ENCODE data around the gene PCDHAC2.

The PCDHAC2 gene

GRCh38 chr5:140966293-140967225 is at the start of gene PCDHAC2:
Gene PCDHAC2 (plus strand): TSS chr5:140966476. CDS start chr5:140966767, 291 bp downstream.
- H3K36me3 ChIP-seq (ENCODE audit: control insufficient read depth in 5 of 5, insufficient read depth in 5 of 5, low read length in 5 of 5) = no peaks in the 10 kb centered on the region
- peaks cover 8 to 22% (median 15%) of the 10 kb centered on the region in 5 donors for H3K27me3 ChIP-seq (ENCODE audit: control insufficient read depth in 5 of 5, insufficient read depth in 4 of 5, low read length in 5 of 5)
- H3K4me1 ChIP-seq (ENCODE audit: control insufficient read depth in 5 of 5, insufficient read depth in 5 of 5, low read length in 5 of 5) = peaks cover 3 to 19% (median 18%) of the 10 kb centered on the region in 5 donors
- H3K27ac ChIP-seq (ENCODE audit: low read depth, low read length) = no peak within 1 kb of the TSS
- peak within 1 kb of the TSS in 4 of 5 donors; percentile 10 to 65 (median 40) for H3K9ac ChIP-seq (ENCODE audit: low read length in 5 of 5)
- no peaks in the 10 kb centered on the region for H3K9me3 ChIP-seq (ENCODE audit: control insufficient read depth in 5 of 5, low read length in 5 of 5)
- H3K4me3 ChIP-seq (ENCODE audit: low read depth in 1 of 5, low read length in 5 of 5) = peak within 1 kb of the TSS; percentile 59 to 79 (median 69)

GRCh38 chr5:140923601-140924000 is 42.7 kb upstream of the PCDHAC2 start:
- Histone ChIP-seq H3K27me3 (ENCODE audit: control insufficient read depth in 5 of 5, insufficient read depth in 4 of 5, low read length in 5 of 5) (peaks cover 0 to 14% (median 5%) of the 10 kb centered on the region in 5 donors), H3K9ac (ENCODE audit: low read length in 5 of 5) (no peak overlapping the region), H3K27ac (ENCODE audit: low read depth, low read length) (no peak overlapping the region), H3K4me1 (ENCODE audit: control insufficient read depth in 5 of 5, insufficient read depth in 5 of 5, low read length in 5 of 5) (peaks cover 0 to 21% (median 21%) of the 10 kb centered on the region in 5 donors), H3K4me3 (ENCODE audit: low read depth in 1 of 5, low read length in 5 of 5) (no peak overlapping the region), H3K36me3 (ENCODE audit: control insufficient read depth in 5 of 5, insufficient read depth in 5 of 5, low read length in 5 of 5) (no peaks in the 10 kb centered on the region), H3K9me3 (ENCODE audit: control insufficient read depth in 5 of 5, low read length in 5 of 5) (peaks cover 0 to 2% (median 0%) of the 10 kb centered on the region in 5 donors)

GRCh38 chr5:140925806-140926442 is 40.4 kb upstream of the PCDHAC2 start, which contains the start of gene PCDHAC1:
Gene PCDHAC1 (plus strand): TSS chr5:140926299. CDS start chr5:140926893, 594 bp downstream.
- Histone ChIP-seq H3K4me1 (ENCODE audit: control insufficient read depth in 5 of 5, insufficient read depth in 5 of 5, low read length in 5 of 5) (peaks cover 0 to 23% (median 21%) of the 10 kb centered on the region in 5 donors), H3K36me3 (ENCODE audit: control insufficient read depth in 5 of 5, insufficient read depth in 5 of 5, low read length in 5 of 5) (no peaks in the 10 kb centered on the region), H3K27me3 (ENCODE audit: control insufficient read depth in 5 of 5, insufficient read depth in 4 of 5, low read length in 5 of 5) (peaks cover 0 to 14% (median 5%) of the 10 kb centered on the region in 5 donors), H3K4me3 (ENCODE audit: low read depth in 1 of 5, low read length in 5 of 5) (peak within 1 kb of the TSS; percentile 61 to 84 (median 76)), H3K9me3 (ENCODE audit: control insufficient read depth in 5 of 5, low read length in 5 of 5) (peaks cover 0 to 2% (median 0%) of the 10 kb centered on the region in 5 donors), H3K27ac (ENCODE audit: low read depth, low read length) (no peak within 1 kb of the TSS), H3K9ac (ENCODE audit: low read length in 5 of 5) (peak within 1 kb of the TSS in 4 of 5 donors; percentile 39 to 66 (median 50))

- Histone ChIP-seq H3K4me3 (ENCODE audit: low read depth in 1 of 5, low read length in 5 of 5) (peak overlapping the region; percentile 61 to 84 (median 76)), H3K9ac (ENCODE audit: low read length in 5 of 5) (peak overlapping the region in 4 of 5 donors; percentile 39 to 66 (median 50)), H3K27me3 (ENCODE audit: control insufficient read depth in 5 of 5, insufficient read depth in 4 of 5, low read length in 5 of 5) (peaks cover 0 to 14% (median 5%) of the 10 kb centered on the region in 5 donors), H3K9me3 (ENCODE audit: control insufficient read depth in 5 of 5, low read length in 5 of 5) (peaks cover 0 to 2% (median 0%) of the 10 kb centered on the region in 5 donors), H3K4me1 (ENCODE audit: control insufficient read depth in 5 of 5, insufficient read depth in 5 of 5, low read length in 5 of 5) (peaks cover 0 to 23% (median 21%) of the 10 kb centered on the region in 5 donors), H3K36me3 (ENCODE audit: control insufficient read depth in 5 of 5, insufficient read depth in 5 of 5, low read length in 5 of 5) (no peaks in the 10 kb centered on the region), H3K27ac (ENCODE audit: low read depth, low read length) (no peak overlapping the region)
These were observed 39.6 kb upstream of the PCDHAC2 start for GRCh38 chr5:140926443-140927227.

DNA sequence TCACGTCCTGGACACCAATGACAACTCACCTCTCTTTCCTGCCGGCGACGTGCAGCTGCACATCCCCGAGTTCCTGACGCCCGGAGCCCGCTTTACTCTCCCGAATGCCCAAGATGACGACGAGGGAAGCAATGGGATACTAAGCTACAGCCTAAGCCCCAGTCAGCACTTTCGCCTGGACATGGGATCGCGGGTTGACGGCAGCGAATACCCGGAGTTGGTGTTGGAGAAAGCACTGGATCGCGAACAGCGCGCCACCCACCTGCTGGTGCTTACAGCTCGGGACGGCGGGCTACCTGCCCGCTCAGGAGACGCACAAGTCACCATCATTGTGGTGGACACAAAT is 39.1 kb upstream of the PCDHAC2 start:
- peak overlapping the region; percentile 61 to 84 (median 76) for H3K4me3 ChIP-seq (ENCODE audit: low read depth in 1 of 5, low read length in 5 of 5)
- H3K27me3 ChIP-seq (ENCODE audit: control insufficient read depth in 5 of 5, insufficient read depth in 4 of 5, low read length in 5 of 5) = peaks cover 0 to 14% (median 5%) of the 10 kb centered on the region in 5 donors
- H3K27ac ChIP-seq (ENCODE audit: low read depth, low read length) = no peak overlapping the region
- H3K36me3 ChIP-seq (ENCODE audit: control insufficient read depth in 5 of 5, insufficient read depth in 5 of 5, low read length in 5 of 5) = no peaks in the 10 kb centered on the region
- peaks cover 0 to 2% (median 0%) of the 10 kb centered on the region in 5 donors for H3K9me3 ChIP-seq (ENCODE audit: control insufficient read depth in 5 of 5, low read length in 5 of 5)
- peaks cover 0 to 23% (median 21%) of the 10 kb centered on the region in 5 donors for H3K4me1 ChIP-seq (ENCODE audit: control insufficient read depth in 5 of 5, insufficient read depth in 5 of 5, low read length in 5 of 5)
- H3K9ac ChIP-seq (ENCODE audit: low read length in 5 of 5) = peak overlapping the region in 4 of 5 donors; percentile 39 to 66 (median 50)

GRCh38 chr5:140934964-140935606 is 31.2 kb upstream of the PCDHAC2 start:
- Histone ChIP-seq H3K4me3 (ENCODE audit: low read depth in 1 of 5, low read length in 5 of 5) (no peak overlapping the region), H3K4me1 (ENCODE audit: control insufficient read depth in 5 of 5, insufficient read depth in 5 of 5, low read length in 5 of 5) (no peaks in the 10 kb centered on the region), H3K27me3 (ENCODE audit: control insufficient read depth in 5 of 5, insufficient read depth in 4 of 5, low read length in 5 of 5) (no peaks in the 10 kb centered on the region), H3K36me3 (ENCODE audit: control insufficient read depth in 5 of 5, insufficient read depth in 5 of 5, low read length in 5 of 5) (no peaks in the 10 kb centered on the region), H3K27ac (ENCODE audit: low read depth, low read length) (no peak overlapping the region), H3K9ac (ENCODE audit: low read length in 5 of 5) (no peak overlapping the region), H3K9me3 (ENCODE audit: control insufficient read depth in 5 of 5, low read length in 5 of 5) (no peaks in the 10 kb centered on the region)

DNA sequence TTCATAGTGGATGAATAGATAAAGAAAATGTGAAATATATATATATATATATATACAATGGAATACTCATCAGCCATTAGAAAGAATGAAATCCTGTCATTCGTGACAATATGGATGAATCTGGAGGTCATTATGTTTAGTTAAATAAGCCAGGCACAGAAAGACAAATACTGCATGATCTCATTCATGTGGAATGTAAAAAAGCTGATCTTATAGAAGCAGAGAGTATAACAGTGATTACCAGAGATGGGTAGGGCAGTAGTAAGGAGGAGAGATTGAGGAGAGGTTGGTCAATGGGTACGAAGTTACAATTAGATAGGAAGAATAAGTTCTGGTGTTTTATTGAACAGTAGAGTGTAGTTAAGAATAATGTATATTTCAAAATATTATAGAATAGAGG is 19.7 kb upstream of the PCDHAC2 start:
- no peaks in the 10 kb centered on the region for H3K36me3 ChIP-seq (ENCODE audit: control insufficient read depth in 5 of 5, insufficient read depth in 5 of 5, low read length in 5 of 5)
- H3K9me3 ChIP-seq (ENCODE audit: control insufficient read depth in 5 of 5, low read length in 5 of 5) = peaks cover 0 to 7% (median 3%) of the 10 kb centered on the region in 5 donors
- no peak overlapping the region for H3K4me3 ChIP-seq (ENCODE audit: low read depth in 1 of 5, low read length in 5 of 5)
- no peak overlapping the region for H3K9ac ChIP-seq (ENCODE audit: low read length in 5 of 5)
- H3K4me1 ChIP-seq (ENCODE audit: control insufficient read depth in 5 of 5, insufficient read depth in 5 of 5, low read length in 5 of 5) = no peaks in the 10 kb centered on the region
- H3K27ac ChIP-seq (ENCODE audit: low read depth, low read length) = no peak overlapping the region
- no peaks in the 10 kb centered on the region for H3K27me3 ChIP-seq (ENCODE audit: control insufficient read depth in 5 of 5, insufficient read depth in 4 of 5, low read length in 5 of 5)

DNA sequence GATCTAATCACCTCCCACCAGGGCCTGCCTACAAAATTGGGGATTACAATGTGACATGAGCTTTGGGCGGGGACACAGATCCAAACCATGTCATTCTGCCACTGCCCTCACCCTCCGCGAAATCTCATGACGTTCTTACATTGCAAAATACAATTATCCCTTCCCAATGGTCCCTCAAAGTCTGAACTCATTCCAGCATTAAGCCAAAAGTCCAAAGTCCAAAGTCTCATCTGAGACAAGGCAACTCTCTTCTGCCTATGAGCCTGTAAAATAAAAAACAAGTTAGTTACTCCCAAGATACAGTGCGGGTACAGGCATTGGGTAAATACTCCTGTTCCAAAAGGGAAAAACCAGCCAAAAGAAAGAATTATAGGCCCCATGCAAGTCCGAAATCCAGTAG is 14.6 kb upstream of the PCDHAC2 start:
- no peaks in the 10 kb centered on the region for H3K27me3 ChIP-seq (ENCODE audit: control insufficient read depth in 5 of 5, insufficient read depth in 4 of 5, low read length in 5 of 5)
- H3K4me1 ChIP-seq (ENCODE audit: control insufficient read depth in 5 of 5, insufficient read depth in 5 of 5, low read length in 5 of 5) = no peaks in the 10 kb centered on the region
- no peak overlapping the region for H3K27ac ChIP-seq (ENCODE audit: low read depth, low read length)
- no peak overlapping the region for H3K4me3 ChIP-seq (ENCODE audit: low read depth in 1 of 5, low read length in 5 of 5)
- H3K36me3 ChIP-seq (ENCODE audit: control insufficient read depth in 5 of 5, insufficient read depth in 5 of 5, low read length in 5 of 5) = no peaks in the 10 kb centered on the region
- no peak overlapping the region for H3K9ac ChIP-seq (ENCODE audit: low read length in 5 of 5)
- no peaks in the 10 kb centered on the region for H3K9me3 ChIP-seq (ENCODE audit: control insufficient read depth in 5 of 5, low read length in 5 of 5)

- Histone ChIP-seq H3K27me3 (ENCODE audit: control insufficient read depth in 5 of 5, insufficient read depth in 4 of 5, low read length in 5 of 5) (no peaks in the 10 kb centered on the region), H3K4me3 (ENCODE audit: low read depth in 1 of 5, low read length in 5 of 5) (no peak overlapping the region), H3K4me1 (ENCODE audit: control insufficient read depth in 5 of 5, insufficient read depth in 5 of 5, low read length in 5 of 5) (no peaks in the 10 kb centered on the region), H3K27ac (ENCODE audit: low read depth, low read length) (no peak overlapping the region), H3K9me3 (ENCODE audit: control insufficient read depth in 5 of 5, low read length in 5 of 5) (no peaks in the 10 kb centered on the region), H3K9ac (ENCODE audit: low read length in 5 of 5) (no peak overlapping the region), H3K36me3 (ENCODE audit: control insufficient read depth in 5 of 5, insufficient read depth in 5 of 5, low read length in 5 of 5) (no peaks in the 10 kb centered on the region)
These were observed 13.0 kb upstream of the PCDHAC2 start for GRCh38 chr5:140953234-140953633.
